Astrocyte (in vitro differentiated cells and primary cell): ENCODE data around the gene FNDC3B. TPM values are rescaled to one million over a fixed set of nuclear protein-coding genes. Genes with fewer than 3 reads are reported as not detected.

ENCODE experiments used
- DNase-seq: peaks from one replicate; pipeline ENCODE4 v3.0.0-alpha.2; 2010; ENCODE audit warnings: low read depth
- FAIRE-seq: peaks from 2 replicates; lab custom pipeline; 2011; peaks lifted over from hg19 to GRCh38; lab: Jason Lieb, UNC
- H2AFZ ChIP-seq: 2 replicates; pipeline ENCODE4 v1.6.0; 2012; ENCODE audit warnings: low read depth, low read length, inconsistent platforms
- H3K27ac ChIP-seq: 2 replicates; pipeline ENCODE4 v1.5.1; 2011; ENCODE audit warnings: low read depth, low read length, inconsistent platforms
- H3K27me3 ChIP-seq: 2 replicates; pipeline ENCODE4 v1.6.0; 2011; ENCODE audit warnings: low read length, inconsistent platforms; ENCODE audit not compliant: insufficient read depth
- H3K36me3 ChIP-seq: 2 replicates; pipeline ENCODE4 v1.5.1; 2011; ENCODE audit warnings: low read length, inconsistent platforms; ENCODE audit not compliant: insufficient read depth
- H3K4me1 ChIP-seq: 2 replicates; pipeline ENCODE4 v1.5.1; 2011; ENCODE audit warnings: low read length, inconsistent platforms; ENCODE audit not compliant: insufficient read depth
- H3K4me2 ChIP-seq: 2 replicates; pipeline ENCODE4 v1.6.0; 2012; ENCODE audit warnings: low read length, inconsistent platforms
- H3K4me3 ChIP-seq: 2 replicates; pipeline ENCODE4 v1.5.1; 2011; ENCODE audit warnings: low read depth, mild to moderate bottlenecking, low read length, inconsistent platforms; ENCODE audit not compliant: insufficient read depth
- H3K79me2 ChIP-seq: 2 replicates; pipeline ENCODE4 v1.6.0; 2012; ENCODE audit warnings: mild to moderate bottlenecking, low read length, inconsistent platforms; ENCODE audit not compliant: insufficient read depth
- H3K9ac ChIP-seq: 2 replicates; pipeline ENCODE4 v1.6.0; 2012; ENCODE audit warnings: mild to moderate bottlenecking, low read length, inconsistent platforms
- H3K9me3 ChIP-seq: 2 replicates; pipeline ENCODE4 v1.5.1; 2012; ENCODE audit warnings: low read depth, mild to moderate bottlenecking, low read length, inconsistent platforms; ENCODE audit not compliant: insufficient read depth
- H4K20me1 ChIP-seq: 2 replicates; pipeline ENCODE4 v1.6.0; 2012; ENCODE audit warnings: low read length, inconsistent platforms; ENCODE audit not compliant: insufficient read depth
- H3K27ac Mint-ChIP-seq: one replicate; pipeline ENCODE4 v1.8.0; 2021; ENCODE audit warnings: mild to moderate bottlenecking, mixed read lengths; ENCODE audit not compliant: unreplicated experiment
- H3K27me3 Mint-ChIP-seq: one replicate; pipeline ENCODE4 v1.8.0; 2021; ENCODE audit warnings: low read depth, mixed read lengths; ENCODE audit not compliant: unreplicated experiment
- H3K36me3 Mint-ChIP-seq: one replicate; pipeline ENCODE4 v1.8.0; 2021; ENCODE audit warnings: low read depth, mixed read lengths; ENCODE audit not compliant: unreplicated experiment
- H3K4me1 Mint-ChIP-seq: one replicate; pipeline ENCODE4 v1.8.0; 2021; ENCODE audit warnings: low read depth, mixed read lengths; ENCODE audit not compliant: unreplicated experiment
- H3K4me3 Mint-ChIP-seq: one replicate; pipeline ENCODE4 v1.8.0; 2021; ENCODE audit warnings: mild to moderate bottlenecking, moderate library complexity, mixed read lengths; ENCODE audit not compliant: unreplicated experiment
- H3K9me3 Mint-ChIP-seq: one replicate; pipeline ENCODE4 v1.8.0; 2021; ENCODE audit warnings: mild to moderate bottlenecking, mixed read lengths; ENCODE audit not compliant: unreplicated experiment
- EZH2 ChIP-seq: IDR thresholded peaks from 2 replicates; pipeline ENCODE4 v1.6.1; 2012; ENCODE audit warnings: mild to moderate bottlenecking, low read length, inconsistent platforms; ENCODE audit not compliant: insufficient read depth
- total RNA-seq: library from RNA; stranded (reverse); gene quantifications from 2 replicates; pipeline ENCODE4 v1.2.1, GENCODE V29; 2021
- TF ChIP-seq, protein P1 (sequence below): IDR thresholded peaks from 2 replicates; pipeline ENCODE4 v1.5.1; 2011; ENCODE audit warnings: low read depth, mild to moderate bottlenecking, inconsistent platforms, low read length, moderate library complexity; ENCODE audit not compliant: insufficient read depth

FNDC3B gene
- total RNA-seq, 1 donor from 2014 or later, result 327 TPM

- TF ChIP-seq, protein P1, sequence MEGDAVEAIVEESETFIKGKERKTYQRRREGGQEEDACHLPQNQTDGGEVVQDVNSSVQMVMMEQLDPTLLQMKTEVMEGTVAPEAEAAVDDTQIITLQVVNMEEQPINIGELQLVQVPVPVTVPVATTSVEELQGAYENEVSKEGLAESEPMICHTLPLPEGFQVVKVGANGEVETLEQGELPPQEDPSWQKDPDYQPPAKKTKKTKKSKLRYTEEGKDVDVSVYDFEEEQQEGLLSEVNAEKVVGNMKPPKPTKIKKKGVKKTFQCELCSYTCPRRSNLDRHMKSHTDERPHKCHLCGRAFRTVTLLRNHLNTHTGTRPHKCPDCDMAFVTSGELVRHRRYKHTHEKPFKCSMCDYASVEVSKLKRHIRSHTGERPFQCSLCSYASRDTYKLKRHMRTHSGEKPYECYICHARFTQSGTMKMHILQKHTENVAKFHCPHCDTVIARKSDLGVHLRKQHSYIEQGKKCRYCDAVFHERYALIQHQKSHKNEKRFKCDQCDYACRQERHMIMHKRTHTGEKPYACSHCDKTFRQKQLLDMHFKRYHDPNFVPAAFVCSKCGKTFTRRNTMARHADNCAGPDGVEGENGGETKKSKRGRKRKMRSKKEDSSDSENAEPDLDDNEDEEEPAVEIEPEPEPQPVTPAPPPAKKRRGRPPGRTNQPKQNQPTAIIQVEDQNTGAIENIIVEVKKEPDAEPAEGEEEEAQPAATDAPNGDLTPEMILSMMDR, result no peak
- no peak for TF ChIP-seq EZH2
- H3K4me1 ChIP-seq, result peaks cover 59% of the 10 kb centered on the region
- Mint-ChIP-seq H3K27me3 (no peaks in the 10 kb centered on the region), H3K9me3 (no peaks in the 10 kb centered on the region), H3K27ac (no peak overlapping the region), H3K36me3 (no peaks in the 10 kb centered on the region), H3K4me1 (peaks cover 71% of the 10 kb centered on the region), H3K4me3 (no peak overlapping the region)
- H3K9me3 ChIP-seq, result no peaks in the 10 kb centered on the region
- H4K20me1 ChIP-seq, result peaks cover 60% of the 10 kb centered on the region
- H3K27me3 ChIP-seq, result no peaks in the 10 kb centered on the region
- H3K36me3 ChIP-seq, result peaks cover under 1% of the 10 kb centered on the region
- H3K9ac ChIP-seq, result peak overlapping the region; percentile 6
- peak overlapping the region; percentile 68 for H3K27ac ChIP-seq
- peaks cover 97% of the 10 kb centered on the region for H3K79me2 ChIP-seq
- DNase-seq (peak; percentile 92), FAIRE-seq (no peak)
- no peak overlapping the region for H3K4me3 ChIP-seq
- H2AFZ ChIP-seq, result no peak overlapping the region
- H3K4me2 ChIP-seq, result peak overlapping the region; percentile 43
Observed at GRCh38 chr3:172221547-172221946, 182.2 kb downstream of the FNDC3B start.

DNA sequence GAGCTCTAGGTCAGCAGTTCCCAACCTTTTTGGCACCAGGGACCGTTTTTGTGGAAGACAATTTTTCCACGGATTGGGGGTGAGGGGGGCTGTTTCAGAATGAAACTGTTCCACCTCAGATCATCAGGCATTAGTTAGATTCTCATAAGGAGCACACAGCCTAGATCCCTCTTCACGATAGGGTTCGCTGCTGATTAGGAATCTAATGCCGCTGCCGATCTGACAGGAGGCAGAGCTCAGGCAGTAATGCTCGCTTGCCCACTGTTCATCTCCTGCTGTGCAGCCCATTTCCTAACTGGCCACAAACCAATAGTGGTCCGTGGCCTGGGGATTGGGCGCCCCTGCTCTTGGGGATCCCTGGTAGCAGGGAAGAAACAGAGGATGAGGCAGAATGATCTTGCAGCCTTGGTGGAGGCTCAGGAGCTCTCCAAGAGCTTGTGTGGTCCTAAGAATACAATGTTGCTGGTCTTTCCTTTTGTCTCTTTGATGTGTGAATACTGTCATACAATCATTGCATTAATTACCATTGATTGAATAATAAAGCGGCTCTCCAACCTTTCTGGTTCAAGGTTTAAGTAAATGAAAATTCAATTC is 183.2 kb downstream of the FNDC3B start:
- Histone ChIP-seq H3K4me2 (no peak overlapping the region), H3K9ac (no peak overlapping the region), H3K4me3 (no peak overlapping the region), H3K4me1 (peaks cover 48% of the 10 kb centered on the region), H4K20me1 (peaks cover 58% of the 10 kb centered on the region), H3K79me2 (peaks cover 97% of the 10 kb centered on the region), H3K9me3 (no peaks in the 10 kb centered on the region), H3K36me3 (peaks cover 9% of the 10 kb centered on the region), H3K27me3 (no peaks in the 10 kb centered on the region), H2AFZ (no peak overlapping the region), H3K27ac (peak overlapping the region; percentile 59)
- H3K27ac Mint-ChIP-seq, result peak overlapping the region; percentile 48
- H3K4me3 Mint-ChIP-seq, result no peak overlapping the region
- peaks cover 4% of the 10 kb centered on the region for H3K36me3 Mint-ChIP-seq
- H3K9me3 Mint-ChIP-seq, result no peaks in the 10 kb centered on the region
- TF ChIP-seq, protein P1, result no peak
- TF ChIP-seq EZH2, result no peak
- H3K27me3 Mint-ChIP-seq, result no peaks in the 10 kb centered on the region
- H3K4me1 Mint-ChIP-seq, result peaks cover 63% of the 10 kb centered on the region
- FAIRE-seq, result no peak
- no peak for DNase-seq

DNA sequence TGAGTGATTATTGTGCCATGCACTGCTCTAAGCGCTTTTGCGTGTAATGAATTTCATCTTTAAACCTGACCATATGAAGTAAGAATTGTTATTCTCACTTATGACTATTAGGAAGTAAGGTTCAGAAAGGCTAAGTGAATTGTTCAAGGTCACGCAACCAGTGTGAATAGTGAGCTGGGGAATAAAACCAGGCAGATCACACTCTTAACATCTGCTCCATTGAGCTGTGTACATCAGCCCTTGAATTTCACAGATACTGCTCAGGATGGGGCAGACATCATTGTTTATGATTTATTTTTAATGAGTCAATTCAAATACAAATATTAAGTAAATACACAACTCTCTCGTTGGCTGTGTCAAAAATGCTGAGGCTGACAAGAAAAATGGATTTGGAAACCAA is 184.5 kb downstream of the FNDC3B start:
- FAIRE-seq (no peak), DNase-seq (no peak)
- peaks cover 6% of the 10 kb centered on the region for H3K36me3 Mint-ChIP-seq
- Histone ChIP-seq H3K4me1 (peaks cover 37% of the 10 kb centered on the region), H3K79me2 (peaks cover 86% of the 10 kb centered on the region), H3K4me2 (no peak overlapping the region), H4K20me1 (peaks cover 55% of the 10 kb centered on the region), H2AFZ (no peak overlapping the region), H3K36me3 (peaks cover 20% of the 10 kb centered on the region), H3K9me3 (no peaks in the 10 kb centered on the region), H3K27ac (no peak overlapping the region), H3K4me3 (no peak overlapping the region), H3K9ac (no peak overlapping the region), H3K27me3 (no peaks in the 10 kb centered on the region)
- H3K9me3 Mint-ChIP-seq, result no peaks in the 10 kb centered on the region
- no peak for TF ChIP-seq EZH2
- TF ChIP-seq, protein P1, result no peak
- peaks cover 60% of the 10 kb centered on the region for H3K4me1 Mint-ChIP-seq
- no peak overlapping the region for H3K4me3 Mint-ChIP-seq
- no peak overlapping the region for H3K27ac Mint-ChIP-seq
- no peaks in the 10 kb centered on the region for H3K27me3 Mint-ChIP-seq
